Heart right ventricle (tissue), 16 donors: ENCODE data around the gene IGF2BP3. TPM values are rescaled to one million over a fixed set of nuclear protein-coding genes. Genes with fewer than 3 reads are reported as not detected.

Source experiments
- ATAC-seq, 8 donors: fragments of 200-7000 bp; cut with Tn5 transposase; one replicate each; pipeline ENCODE4 v1.9.1; 2020; ENCODE audit warnings: mild to moderate bottlenecking in 8 of 8, moderate library complexity in 8 of 8, moderate number of reproducible peaks in 1 of 8
- DNase-seq, 2 donors: peaks; one replicate each; pipeline ENCODE4 v3.0.0-alpha.2; 2020
- H3K27ac ChIP-seq, 10 donors: fragments of 200-600 bp; sonication (generic) in 2 of 10; one replicate each; pipeline versions ENCODE4 v1.5.0 to v1.8.0; 2020 to 2022; ENCODE audit warnings: mild to moderate bottlenecking in 3 of 10
- H3K27me3 ChIP-seq, 7 donors: fragments of 200-600 bp; one replicate each; pipeline ENCODE4 v1.8.0; 2021 to 2022; ENCODE audit warnings: mild to moderate bottlenecking in 2 of 7
- H3K36me3 ChIP-seq, 9 donors: fragments of 200-600 bp; sonication (generic) in 1 of 9; one replicate each; pipeline versions ENCODE4 v1.5.0 to v1.8.0; 2020 to 2022; ENCODE audit warnings: mild to moderate bottlenecking in 2 of 9
- H3K4me1 ChIP-seq, 9 donors: fragments of 200-600 bp; sonication (generic) in 1 of 9; one replicate each; pipeline versions ENCODE4 v1.5.0 to v1.8.0; 2020 to 2022; ENCODE audit warnings: mild to moderate bottlenecking in 4 of 9
- H3K4me3 ChIP-seq, 10 donors: fragments of 200-600 bp; sonication (generic) in 2 of 10; one replicate each; pipeline versions ENCODE4 v1.5.0 to v1.8.0; 2020 to 2022; ENCODE audit warnings: mild to moderate bottlenecking in 7 of 10, moderate library complexity in 2 of 10
- H3K9me3 ChIP-seq, 11 donors: fragments of 200-600 bp in 10 of 11; sonication (generic) in 2 of 11; one replicate each; pipeline versions ENCODE4 v1.5.0 to v1.8.0; 2013 to 2022; ENCODE audit warnings: mild to moderate bottlenecking in 2 of 11, control low read depth in 1 of 11, moderate library complexity in 1 of 11
- CTCF ChIP-seq, 9 donors: fragments of 200-600 bp; sonication (generic) in 2 of 9; IDR thresholded peaks; one replicate each; pipeline versions ENCODE4 v1.5.0 to v1.8.0; 2021 to 2022; ENCODE audit warnings: antibody characterized with exemption in 9 of 9, mild to moderate bottlenecking in 5 of 9, moderate library complexity in 1 of 9
- WGBS, 2 donors: extraction: QIAGEN DNeasy Blood & Tissue Kit; methylation state at CpG; one replicate each; pipeline ENCODE4 v1.1.7; 2013; ENCODE audit warnings: inconsistent platforms in 1 of 2; 5-methylcytosine and 5-hydroxymethylcytosine counted together
- intact Hi-C, 10 donors: fragments of 100-400 bp; cut with DNase I; formaldehyde crosslinking; loops; one replicate each; pipeline versions ENCODE4 v1.11.1 to v1.14.2; 2022
- polyA plus RNA-seq, 2 donors: library from polyadenylated mRNA; stranded (reverse); fragments of 200-250 nt; gene quantifications; one replicate each; pipeline ENCODE4 v1.2.3, GENCODE V29; 2013
- total RNA-seq, 10 donors: library from RNA; stranded (reverse); fragmentation: NEBNext Ultra II Directional in 3 of 10; extraction: Animal tissue kit (Norgen Biotek cat#: 25700) in 3 of 10; gene quantifications; one replicate each; pipeline versions ENCODE4 v1.2.1 to v1.2.4, GENCODE V29; 2021 to 2023
- donor health status: Arrhythmogenic right ventricular cardiomyopathy.
- donor health status: ischemic (EF 13 %, LVEDD 7.1; RV severe dilation, severe dysfunction).
- donor health status: healthy with polysubstance abuse.
- donor health status: DM: no; HTN: yes; CAD: no.
- donor health status: DM: no; HTN: no; CAD: no.
- donor health status: ischemic (EF 25% LVEDD 6.9; RV normal size, moderate dysfunction).
- donor health status: ischemic (EF 25% LVEDD 5.7; RV mildly dilated, moderate dysfunction).
- donor health status: healthy.
- donor health status: DM: yes; HTN: yes; CAD: no.
- donor health status: Ischemic cardiomyopathy.
- donor health status: ischemic (EF 35%, LVEDD 5.7; RV mildly dilated, moderate dysfunction).
- donor health status: nonischemic (EF 11% LVEDD 7.7; RV severe dilation, severe dysfunction).
- donor health status: DM: yes; HTN: yes; CAD: no.
- donor health status: PGD.
- donor health status: ischemic (EF 29% LVEDD 5.4; RV normal size, mild dysfunction).
- donor health status: nonischemic (EF 23%, LVEDD 6.1; RV moderate dilation, normal function).

IGF2BP3 gene
- total and polyA plus RNA-seq, 12 donors, result 0.16 to 0.60 (median 0.34) TPM; not detected in 8

GRCh38 chr7:23346316-23346715 is 124.0 kb downstream of the IGF2BP3 start:
- intact Hi-C loops, result loop anchor here in 1 of 10 donors (10.0 kb wide), 1 partner anchor 58 kb away; no protein-coding TSS in a partner anchor
- Histone ChIP-seq H3K4me3 (peak overlapping the region in 3 of 10 donors; percentile 18 to 43 (median 29)), H3K4me1 (peaks cover 0 to 33% (median 0%) of the 10 kb centered on the region in 9 donors), H3K27me3 (no peaks in the 10 kb centered on the region), H3K36me3 (no peaks in the 10 kb centered on the region), H3K9me3 (no peaks in the 10 kb centered on the region), H3K27ac (peak overlapping the region in 1 of 10 donors; percentile 43)
- ATAC-seq, result no peak
- TF ChIP-seq CTCF (IDR thresholded peaks at IDR 0.05), result no peak
- 94 to 95% methylated on average over 8 of the region's 8 CpGs for WGBS, 2 donors
- DNase-seq, result no peak

DNA sequence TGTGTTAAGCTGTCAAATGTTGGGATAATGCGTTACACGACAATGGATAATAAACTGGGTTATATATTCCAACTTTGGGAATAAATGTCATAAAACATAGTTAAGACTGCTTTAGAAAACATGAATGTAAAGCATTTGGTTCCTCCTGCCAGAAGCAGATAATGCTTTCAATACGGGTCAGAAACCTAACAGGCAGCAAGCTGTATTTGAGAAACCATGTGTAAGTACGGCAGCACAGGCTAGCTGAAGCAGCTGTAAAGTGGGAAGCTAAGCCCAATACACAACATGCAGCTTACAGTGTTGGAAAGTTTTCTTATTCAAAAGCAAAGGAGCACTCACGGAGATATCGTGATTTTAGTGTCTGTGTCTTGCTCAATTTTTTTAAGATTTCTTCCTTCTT is 124.7 kb downstream of the IGF2BP3 start:
- H3K4me3 ChIP-seq, result no peak overlapping the region
- ATAC-seq (no peak), DNase-seq (no peak)
- intact Hi-C loops, result loop anchor here in 1 of 10 donors (10.0 kb wide), 1 partner anchor 59 kb away; no protein-coding TSS in a partner anchor
- H3K27me3 ChIP-seq, result no peaks in the 10 kb centered on the region
- no peak for TF ChIP-seq CTCF (IDR thresholded peaks at IDR 0.05)
- peaks cover 0 to 33% (median 0%) of the 10 kb centered on the region in 9 donors for H3K4me1 ChIP-seq
- H3K36me3 ChIP-seq, result no peaks in the 10 kb centered on the region
- H3K27ac ChIP-seq, result no peak overlapping the region
- 88 to 92% methylated on average over 6 of the region's 6 CpGs for WGBS, 2 donors
- H3K9me3 ChIP-seq, result no peaks in the 10 kb centered on the region

DNA sequence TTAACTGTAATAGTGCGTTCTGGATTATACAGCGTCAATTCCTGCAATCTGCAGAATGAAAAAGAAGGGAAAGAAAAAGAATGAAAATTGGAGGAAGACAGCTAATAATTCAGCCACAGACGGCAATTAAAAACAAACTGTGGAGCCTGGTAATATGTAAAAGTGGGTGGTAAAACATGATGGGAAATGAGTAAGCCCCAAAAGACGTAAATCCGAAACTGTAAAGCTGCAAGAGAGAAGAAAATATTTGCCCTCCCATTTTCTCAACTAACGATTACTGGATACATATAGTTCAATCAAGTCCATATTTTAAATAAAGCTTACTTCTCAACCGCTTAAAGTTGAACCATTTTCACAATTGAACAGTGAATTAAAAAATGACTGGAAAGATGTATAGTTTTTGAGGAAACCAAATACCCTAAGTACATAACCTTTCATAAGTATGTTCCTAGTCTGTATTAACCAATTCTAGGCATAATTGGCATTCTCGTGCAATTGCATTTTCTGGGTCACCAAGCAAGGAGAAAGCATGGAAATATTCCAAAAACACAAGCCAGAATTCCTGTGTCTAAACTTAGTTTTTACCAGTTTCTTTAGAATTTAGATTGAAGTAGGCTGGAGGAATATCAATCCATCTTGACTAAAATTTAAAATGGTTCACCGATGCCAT is 126.3 kb downstream of the IGF2BP3 start:
- intact Hi-C loops, result loop anchor here in 1 of 10 donors (10.0 kb wide), 1 partner anchor 61 kb away; no protein-coding TSS in a partner anchor
- no peak for DNase-seq
- WGBS, 2 donors, result 92 to 96% methylated on average over 9 of the region's 9 CpGs
- no peak overlapping the region for H3K4me3 ChIP-seq
- no peak for TF ChIP-seq CTCF (IDR thresholded peaks at IDR 0.05)
- no peak overlapping the region for H3K27ac ChIP-seq
- peaks cover 0 to 3% (median 0%) of the 10 kb centered on the region in 7 donors for H3K27me3 ChIP-seq
- no peak for ATAC-seq
- no peaks in the 10 kb centered on the region for H3K36me3 ChIP-seq
- H3K4me1 ChIP-seq, result peaks cover 0 to 28% (median 0%) of the 10 kb centered on the region in 9 donors
- no peaks in the 10 kb centered on the region for H3K9me3 ChIP-seq

DNA sequence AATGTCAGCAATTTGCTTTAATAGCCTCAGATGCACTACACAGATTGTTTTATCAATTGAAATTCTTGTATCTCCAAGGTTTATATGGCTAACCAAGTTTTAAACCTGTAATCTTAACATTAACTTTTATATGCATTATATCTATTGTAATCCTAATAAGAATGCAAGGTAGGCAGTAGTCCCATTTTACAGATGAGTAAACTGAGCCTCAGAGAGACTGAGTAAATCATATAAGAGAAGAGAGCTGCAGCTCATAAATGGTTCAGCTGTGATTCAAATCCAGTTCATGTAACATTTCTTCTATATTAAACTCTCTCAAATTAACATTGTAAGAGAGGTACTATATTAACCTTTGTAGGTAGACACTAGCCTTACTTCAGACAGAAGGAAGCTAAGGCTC is 127.2 kb downstream of the IGF2BP3 start:
- DNase-seq (no peak), ATAC-seq (no peak)
- intact Hi-C loops, result loop anchor here in 1 of 10 donors (10.0 kb wide), 1 partner anchor 62 kb away; no protein-coding TSS in a partner anchor
- no peaks in the 10 kb centered on the region for H3K9me3 ChIP-seq
- H3K4me3 ChIP-seq, result no peak overlapping the region
- H3K27me3 ChIP-seq, result peaks cover 0 to 9% (median 0%) of the 10 kb centered on the region in 7 donors
- H3K27ac ChIP-seq, result no peak overlapping the region
- no peak for TF ChIP-seq CTCF (IDR thresholded peaks at IDR 0.05)
- H3K4me1 ChIP-seq, result peaks cover 0 to 26% (median 0%) of the 10 kb centered on the region in 9 donors
- H3K36me3 ChIP-seq, result no peaks in the 10 kb centered on the region
